ENCODE measurements around the gene ROBO2. TPM values are rescaled to one million over a fixed set of nuclear protein-coding genes. Genes with fewer than 3 reads are reported as not detected.

Gene ROBO2
- total and polyA plus RNA-seq, 10 donors, result 0.41 to 14.8 (median 5.2) TPM

DNA sequence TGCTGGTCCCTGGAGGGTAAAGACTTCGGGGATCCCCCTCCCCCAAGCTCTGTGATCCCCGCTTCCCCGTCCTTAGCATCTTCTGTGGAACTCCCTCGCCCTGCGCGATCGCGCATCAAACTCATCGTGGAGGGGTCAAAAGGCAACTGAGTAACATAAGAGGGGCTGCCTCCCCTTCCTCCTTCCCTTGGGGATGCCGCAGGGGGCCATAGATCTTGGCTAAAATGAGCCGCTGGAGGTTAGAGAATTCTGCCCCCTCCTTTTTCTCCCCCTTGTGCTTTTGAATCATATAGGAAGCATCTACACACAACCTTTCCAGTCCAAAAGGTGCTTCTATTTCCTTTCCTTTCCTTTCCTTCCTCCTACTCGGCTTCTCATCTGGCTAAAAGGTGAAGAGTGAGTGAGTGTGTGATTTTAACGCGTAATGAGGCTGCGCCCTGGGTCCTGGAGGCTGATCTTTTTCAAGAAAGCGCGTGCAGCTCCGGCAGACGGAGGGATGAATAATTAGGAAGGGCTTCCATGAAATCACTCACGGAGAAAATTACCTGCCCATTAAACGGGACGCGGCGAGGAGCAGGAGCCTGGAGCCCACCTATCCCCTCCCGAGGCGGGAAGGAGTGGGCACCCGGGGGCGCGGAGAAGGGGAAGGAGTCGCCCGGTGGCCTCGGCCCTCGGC, 831 bp upstream of the ROBO2 start:
- intact Hi-C loops (cut with DNase I; ENCODE audit: low total_unique reads), result loop anchor here (10.0 kb wide), 1 partner anchor 216 kb away; no protein-coding TSS in a partner anchor
- Histone ChIP-seq H3K9me3 (no peaks in the 10 kb centered on the region), H3K4me3 (peak overlapping the region; percentile 18 to 67 (median 43))

GRCh38 chr3:77040216-77040615, 317 bp downstream of the ROBO2 start:
- no peak for TF ChIP-seq CTCF (IDR thresholded peaks at IDR 0.05 in 8 of 11, conservative IDR thresholded peaks at IDR 0.05 in 3 of 11)
- DNase-seq, result no peak
- H3K36me3 ChIP-seq, result no peaks in the 10 kb centered on the region
- H3K27me3 ChIP-seq (replicated peaks in 1 of 7), result peaks cover 0 to 52% (median 13%) of the 10 kb centered on the region in 7 donors
- peaks cover 0 to 16% (median 2%) of the 10 kb centered on the region in 6 donors for H3K4me1 ChIP-seq
- H3K27ac ChIP-seq, result peak overlapping the region in 4 of 8 donors; percentile 38 to 61 (median 48)
- no peaks in the 10 kb centered on the region for H3K9me3 ChIP-seq
- intact Hi-C loops (cut with DNase I; ENCODE audit: low total_unique reads), result no loop called here
- H3K4me3 ChIP-seq, result peak overlapping the region; percentile 18 to 67 (median 43)
- 7 to 12% (median 9%) methylated on average over 11 of the region's 11 CpGs for whole genome bisulfite sequencing, 5 donors

More for the DNA sequence above, 831 bp upstream of the ROBO2 start:
- WGBS, 5 donors, result 2 to 13% (median 6%) methylated on average over 29 to 33 of the region's 33 CpGs
- TF ChIP-seq CTCF (IDR thresholded peaks at IDR 0.05 in 8 of 11, conservative IDR thresholded peaks at IDR 0.05 in 3 of 11), result no peak
- TF ChIP-seq POLR2A (IDR thresholded peaks at IDR 0.05), result no peak
- no peak for TF ChIP-seq POLR2AphosphoS5 (IDR thresholded peaks at IDR 0.05)
- Histone ChIP-seq H3K36me3 (no peaks in the 10 kb centered on the region), H3K4me1 (peaks cover 0 to 16% (median 2%) of the 10 kb centered on the region in 6 donors), H3K27ac (peak overlapping the region in 7 of 8 donors; percentile 27 to 62 (median 44)), H3K27me3 (replicated peaks in 1 of 7) (peaks cover 0 to 52% (median 13%) of the 10 kb centered on the region in 7 donors)
- no peak for DNase-seq

DNA sequence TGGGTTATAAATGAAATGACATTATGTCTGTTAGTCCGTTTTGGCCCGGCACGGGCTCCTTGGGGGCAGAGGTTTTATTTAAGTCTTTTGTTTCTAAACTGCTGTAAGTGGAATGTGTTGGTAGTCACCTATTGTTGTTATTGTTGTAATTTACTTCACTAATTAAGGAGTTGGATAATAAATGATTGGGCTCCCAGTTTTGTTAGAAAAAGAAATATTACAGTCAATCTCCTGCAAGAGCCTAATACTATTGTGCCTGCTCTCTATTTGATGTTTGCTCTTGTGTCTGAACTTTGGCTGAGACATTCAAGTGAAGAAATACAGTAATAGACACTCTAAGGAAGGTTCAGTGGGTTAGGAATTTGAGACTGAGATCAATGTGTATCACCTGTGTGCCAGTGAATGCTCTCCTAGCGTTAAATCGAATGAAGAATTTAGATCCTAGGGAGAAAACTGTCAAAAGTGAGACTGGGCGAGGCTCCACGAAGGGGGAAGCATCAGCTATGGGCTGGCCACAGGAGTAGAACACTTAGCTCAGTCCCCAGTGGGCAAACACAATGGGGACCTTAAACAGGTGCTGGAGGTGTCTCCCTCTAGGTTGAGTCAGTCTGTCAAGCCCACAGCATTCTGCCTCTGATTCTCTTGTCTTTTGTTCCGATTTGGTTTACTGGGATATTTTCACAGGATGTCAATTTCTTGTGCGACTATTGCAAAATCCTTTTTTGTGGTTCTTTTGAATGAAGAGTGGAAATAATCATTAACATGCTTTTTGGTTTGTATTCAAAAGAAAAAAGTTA, 1.2 kb downstream of the ROBO2 start:
- intact Hi-C loops (cut with DNase I; ENCODE audit: low total_unique reads), result no loop called here
- peaks cover 0 to 52% (median 13%) of the 10 kb centered on the region in 7 donors for H3K27me3 ChIP-seq (replicated peaks in 1 of 7)
- no peak overlapping the region for H3K27ac ChIP-seq
- no peaks in the 10 kb centered on the region for H3K36me3 ChIP-seq
- H3K9me3 ChIP-seq, result no peaks in the 10 kb centered on the region
- TF ChIP-seq CTCF (IDR thresholded peaks at IDR 0.05 in 8 of 11, conservative IDR thresholded peaks at IDR 0.05 in 3 of 11), result no peak
- no peak for TF ChIP-seq POLR2A (IDR thresholded peaks at IDR 0.05)
- no peak for TF ChIP-seq POLR2AphosphoS5 (IDR thresholded peaks at IDR 0.05)
- H3K4me3 ChIP-seq, result peak overlapping the region in 3 of 8 donors; percentile 43 to 67 (median 56)
- no peak for DNase-seq
- WGBS, 5 donors, result 49 to 57% (median 51%) methylated on average over 9 of the region's 9 CpGs
- peaks cover 0 to 16% (median 2%) of the 10 kb centered on the region in 6 donors for H3K4me1 ChIP-seq

- Histone ChIP-seq H3K27me3 (replicated peaks in 1 of 7) (peaks cover 0 to 52% (median 13%) of the 10 kb centered on the region in 7 donors), H3K36me3 (no peaks in the 10 kb centered on the region), H3K4me3 (peak overlapping the region in 2 of 8 donors; percentile 21 to 56), H3K9me3 (no peaks in the 10 kb centered on the region), H3K27ac (no peak overlapping the region), H3K4me1 (peaks cover 0 to 16% (median 2%) of the 10 kb centered on the region in 6 donors)
- WGBS, 5 donors, result 77 to 96% (median 84%) methylated on average over 2 of the region's 2 CpGs
- no peak for DNase-seq
- intact Hi-C loops (cut with DNase I; ENCODE audit: low total_unique reads), result no loop called here
- TF ChIP-seq CTCF (IDR thresholded peaks at IDR 0.05 in 8 of 11, conservative IDR thresholded peaks at IDR 0.05 in 3 of 11) (no peak), POLR2A (IDR thresholded peaks at IDR 0.05) (no peak), POLR2AphosphoS5 (IDR thresholded peaks at IDR 0.05) (no peak)
These were observed 1.9 kb downstream of the ROBO2 start for GRCh38 chr3:77041811-77042210.
